Measurements from ENCODE around the gene AOPEP. TPM values are rescaled to one million over a fixed set of nuclear protein-coding genes. Genes with fewer than 3 reads are reported as not detected.

AOPEP gene
- total RNA-seq, 1 experiment from 2014 or later, result 14.4 TPM

DNA sequence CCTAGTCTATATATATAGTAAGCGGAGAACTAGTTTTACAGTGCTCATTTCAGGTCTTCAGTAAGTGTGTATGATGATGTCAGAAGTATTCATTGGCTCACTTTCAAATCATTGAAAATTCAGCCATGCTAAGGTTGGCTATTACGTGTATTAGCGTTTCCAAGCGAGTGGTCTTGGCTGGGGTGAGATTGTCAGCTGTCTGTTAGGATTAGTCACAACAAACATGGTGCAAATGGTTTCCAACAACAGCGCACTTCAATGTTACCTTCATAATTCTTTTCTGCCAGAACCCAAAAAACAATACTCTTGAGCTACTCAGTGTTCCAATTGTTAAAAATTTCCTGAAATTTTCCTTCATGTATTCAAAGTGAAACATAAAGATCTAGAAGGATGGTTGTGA lies 283.0 kb downstream of the AOPEP start:
- Mint-ChIP-seq H3K4me1 (peaks cover 6% of the 10 kb centered on the region; the same call in 1 of the 2 replicates), H3K9me3 (no peaks in the 10 kb centered on the region), H3K27me3 (ENCODE audit: low read depth) (peaks cover 19% of the 10 kb centered on the region), H3K4me3 (no peak overlapping the region), H3K36me3 (no peaks in the 10 kb centered on the region), H3K27ac (no peak overlapping the region)
- CTCF ChIA-PET, result interaction anchor here (1.5 kb wide), 1 partner anchor 36 kb away, joined by 5 read pairs; no protein-coding TSS in a partner anchor
- no peak for TF ChIP-seq FOXK1 (CRISPR knock-in tag; IDR thresholded peaks at IDR 0.05)
- no peak for TF ChIP-seq KAT7 (CRISPR knock-in tag; IDR thresholded peaks at IDR 0.05; ENCODE audit: borderline replicate concordance)
- ATAC-seq, result no peak
- POLR2A ChIA-PET, result no interaction called here
- no peak for DNase-seq (ENCODE audit: low spot score)

DNA sequence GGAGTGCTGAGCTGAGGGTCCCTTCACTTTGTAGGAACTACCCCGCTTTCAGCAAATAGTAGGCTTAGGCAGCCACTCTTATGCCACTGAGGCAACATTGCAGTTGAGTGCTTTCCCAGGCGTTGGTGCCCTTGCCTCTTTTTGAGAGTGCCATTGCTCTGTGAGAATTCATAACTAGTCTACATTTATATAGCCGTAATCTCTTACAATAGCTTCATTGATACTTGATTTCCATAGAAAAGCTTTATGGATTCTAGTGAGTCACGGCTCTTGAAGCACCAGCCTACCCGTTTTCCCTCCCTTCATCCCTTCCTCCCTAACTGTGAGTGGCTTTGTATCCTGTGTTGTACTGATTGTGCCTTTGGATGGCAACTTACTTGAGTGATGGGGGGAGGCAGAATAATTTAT lies 283.9 kb downstream of the AOPEP start:
- Mint-ChIP-seq H3K9me3 (no peaks in the 10 kb centered on the region), H3K27me3 (ENCODE audit: low read depth) (peaks cover 17% of the 10 kb centered on the region), H3K4me3 (no peak overlapping the region), H3K27ac (no peak overlapping the region), H3K4me1 (peaks cover 6% of the 10 kb centered on the region; the same call in 1 of the 2 replicates), H3K36me3 (no peaks in the 10 kb centered on the region)
- TF ChIP-seq ETV6 (CRISPR knock-in tag; IDR thresholded peaks at IDR 0.05) (no peak), MYBL2 (CRISPR knock-in tag; IDR thresholded peaks at IDR 0.05) (no peak), PRRX2 (CRISPR knock-in tag; IDR thresholded peaks at IDR 0.05) (no peak)
- no peak for ATAC-seq
- DNase-seq (ENCODE audit: low spot score), result no peak
- CTCF ChIA-PET, result interaction anchor here (0.7 to 1.5 kb wide), 2 partner anchors 35 to 154 kb away, joined by 3 to 5 read pairs; no protein-coding TSS in a partner anchor
- POLR2A ChIA-PET, result no interaction called here

GRCh38 chr9:95012035-95012708 lies 285.7 kb downstream of the AOPEP start:
- DNase-seq (ENCODE audit: low spot score) (no peak), ATAC-seq (no peak)
- Mint-ChIP-seq H3K4me3 (no peak overlapping the region), H3K9me3 (no peaks in the 10 kb centered on the region), H3K4me1 (peaks cover 6% of the 10 kb centered on the region; the same call in 1 of the 2 replicates), H3K36me3 (no peaks in the 10 kb centered on the region), H3K27ac (no peak overlapping the region), H3K27me3 (ENCODE audit: low read depth) (no peaks in the 10 kb centered on the region; the same call in 1 of the 2 replicates)
- ChIA-PET POLR2A (no interaction called here), CTCF (no interaction called here)
- no peak for TF ChIP-seq MXD4 (CRISPR knock-in tag; IDR thresholded peaks at IDR 0.05; ENCODE audit: borderline replicate concordance)
- TF ChIP-seq IRF2 (CRISPR knock-in tag; IDR thresholded peaks at IDR 0.05; ENCODE audit: borderline replicate concordance, low read depth), result no peak
- TF ChIP-seq SOX15 (CRISPR knock-in tag; IDR thresholded peaks at IDR 0.05), result no peak
- no peak for TF ChIP-seq TP53 (CRISPR knock-in tag; IDR thresholded peaks at IDR 0.05)
- TF ChIP-seq CBFB (CRISPR knock-in tag; IDR thresholded peaks at IDR 0.05; ENCODE audit: low read depth), result no peak
- TF ChIP-seq, protein P1, sequence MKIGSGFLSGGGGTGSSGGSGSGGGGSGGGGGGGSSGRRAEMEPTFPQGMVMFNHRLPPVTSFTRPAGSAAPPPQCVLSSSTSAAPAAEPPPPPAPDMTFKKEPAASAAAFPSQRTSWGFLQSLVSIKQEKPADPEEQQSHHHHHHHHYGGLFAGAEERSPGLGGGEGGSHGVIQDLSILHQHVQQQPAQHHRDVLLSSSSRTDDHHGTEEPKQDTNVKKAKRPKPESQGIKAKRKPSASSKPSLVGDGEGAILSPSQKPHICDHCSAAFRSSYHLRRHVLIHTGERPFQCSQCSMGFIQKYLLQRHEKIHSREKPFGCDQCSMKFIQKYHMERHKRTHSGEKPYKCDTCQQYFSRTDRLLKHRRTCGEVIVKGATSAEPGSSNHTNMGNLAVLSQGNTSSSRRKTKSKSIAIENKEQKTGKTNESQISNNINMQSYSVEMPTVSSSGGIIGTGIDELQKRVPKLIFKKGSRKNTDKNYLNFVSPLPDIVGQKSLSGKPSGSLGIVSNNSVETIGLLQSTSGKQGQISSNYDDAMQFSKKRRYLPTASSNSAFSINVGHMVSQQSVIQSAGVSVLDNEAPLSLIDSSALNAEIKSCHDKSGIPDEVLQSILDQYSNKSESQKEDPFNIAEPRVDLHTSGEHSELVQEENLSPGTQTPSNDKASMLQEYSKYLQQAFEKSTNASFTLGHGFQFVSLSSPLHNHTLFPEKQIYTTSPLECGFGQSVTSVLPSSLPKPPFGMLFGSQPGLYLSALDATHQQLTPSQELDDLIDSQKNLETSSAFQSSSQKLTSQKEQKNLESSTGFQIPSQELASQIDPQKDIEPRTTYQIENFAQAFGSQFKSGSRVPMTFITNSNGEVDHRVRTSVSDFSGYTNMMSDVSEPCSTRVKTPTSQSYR (CRISPR knock-in tag; IDR thresholded peaks at IDR 0.05), result no peak
- TF ChIP-seq, protein P2, sequence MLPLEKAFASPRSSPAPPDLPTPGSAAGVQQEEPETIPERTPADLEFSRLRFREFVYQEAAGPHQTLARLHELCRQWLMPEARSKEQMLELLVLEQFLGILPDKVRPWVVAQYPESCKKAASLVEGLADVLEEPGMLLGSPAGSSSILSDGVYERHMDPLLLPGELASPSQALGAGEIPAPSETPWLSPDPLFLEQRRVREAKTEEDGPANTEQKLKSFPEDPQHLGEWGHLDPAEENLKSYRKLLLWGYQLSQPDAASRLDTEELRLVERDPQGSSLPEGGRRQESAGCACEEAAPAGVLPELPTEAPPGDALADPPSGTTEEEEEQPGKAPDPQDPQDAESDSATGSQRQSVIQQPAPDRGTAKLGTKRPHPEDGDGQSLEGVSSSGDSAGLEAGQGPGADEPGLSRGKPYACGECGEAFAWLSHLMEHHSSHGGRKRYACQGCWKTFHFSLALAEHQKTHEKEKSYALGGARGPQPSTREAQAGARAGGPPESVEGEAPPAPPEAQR (CRISPR knock-in tag; IDR thresholded peaks at IDR 0.05), result no peak
- TF ChIP-seq, protein P3, sequence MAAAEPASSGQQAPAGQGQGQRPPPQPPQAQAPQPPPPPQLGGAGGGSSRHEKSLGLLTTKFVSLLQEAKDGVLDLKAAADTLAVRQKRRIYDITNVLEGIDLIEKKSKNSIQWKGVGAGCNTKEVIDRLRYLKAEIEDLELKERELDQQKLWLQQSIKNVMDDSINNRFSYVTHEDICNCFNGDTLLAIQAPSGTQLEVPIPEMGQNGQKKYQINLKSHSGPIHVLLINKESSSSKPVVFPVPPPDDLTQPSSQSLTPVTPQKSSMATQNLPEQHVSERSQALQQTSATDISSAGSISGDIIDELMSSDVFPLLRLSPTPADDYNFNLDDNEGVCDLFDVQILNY (CRISPR knock-in tag; IDR thresholded peaks at IDR 0.05), result no peak
- no peak for TF ChIP-seq ZNF423 (CRISPR knock-in tag; IDR thresholded peaks at IDR 0.05)
- TF ChIP-seq ZNF532 (CRISPR knock-in tag; IDR thresholded peaks at IDR 0.05; ENCODE audit: borderline replicate concordance), result no peak
- no peak for TF ChIP-seq NFYB (CRISPR knock-in tag; conservative IDR thresholded peaks at IDR 0.05; ENCODE audit: low read depth)

Data from WTC11 (cell line).